MM.1S (cell line): ENCODE results near the gene VAX1.

Experiments
- DNase-seq: peaks from one replicate; pipeline ENCODE4 v3.0.0-alpha.2; 2015
- H2AFZ ChIP-seq: fragments of 300-600 bp; sonication (generic); 2 replicates; pipeline ENCODE4 v1.6.0; 2016; ENCODE audit warnings: antibody characterized with exemption, low read length
- H3F3A ChIP-seq: fragments of 300-600 bp; sonication (generic); 2 replicates; pipeline ENCODE4 v1.6.1; 2016; ENCODE audit warnings: mild to moderate bottlenecking, antibody characterized with exemption, low read length, moderate library complexity, mixed read lengths; ENCODE audit not compliant: insufficient read depth
- H3K27ac ChIP-seq: fragments of 300-600 bp; sonication (generic); 2 replicates; pipeline ENCODE4 v1.5.1; 2016; ENCODE audit warnings: mild to moderate bottlenecking, low read length
- H3K27me3 ChIP-seq: fragments of 300-600 bp; sonication (generic); replicated peaks from 2 replicates; pipeline ENCODE4 v1.6.0; 2016; ENCODE audit warnings: low read length; ENCODE audit not compliant: insufficient read depth
- H3K36me3 ChIP-seq: fragments of 300-600 bp; sonication (generic); replicated peaks from 2 replicates; pipeline ENCODE4 v1.6.1; 2016; ENCODE audit warnings: mild to moderate bottlenecking, low read length, mixed read lengths; ENCODE audit not compliant: insufficient read depth
- H3K4me1 ChIP-seq: fragments of 300-600 bp; sonication (generic); 2 replicates; pipeline ENCODE4 v1.6.1; 2016; ENCODE audit warnings: low read length, mixed read lengths
- H3K4me2 ChIP-seq: fragments of 300-600 bp; sonication (generic); 2 replicates; pipeline ENCODE4 v1.6.0; 2016; ENCODE audit warnings: low read depth, low read length
- H3K4me3 ChIP-seq: fragments of 300-600 bp; sonication (generic); 2 replicates; pipeline ENCODE4 v1.5.1; 2016; ENCODE audit warnings: low read length, mixed read lengths
- H3K79me2 ChIP-seq: fragments of 300-600 bp; sonication (generic); 2 replicates; pipeline ENCODE4 v1.6.1; 2016; ENCODE audit warnings: mixed run types, low read length, mixed read lengths
- H3K9ac ChIP-seq: fragments of 300-600 bp; sonication (generic); 2 replicates; pipeline ENCODE4 v1.6.1; 2016; ENCODE audit warnings: low read length, mixed read lengths
- H3K9me2 ChIP-seq: fragments of 300-600 bp; sonication (generic); replicated peaks from 2 replicates; pipeline ENCODE4 v1.6.1; 2016; ENCODE audit warnings: mild to moderate bottlenecking, low read length, mixed read lengths; ENCODE audit not compliant: insufficient read depth
- H3K9me3 ChIP-seq: fragments of 300-600 bp; sonication (generic); replicated peaks from 2 replicates; pipeline ENCODE4 v1.6.1; 2016; ENCODE audit warnings: mild to moderate bottlenecking, low read length, mixed read lengths; ENCODE audit not compliant: insufficient read depth
- H4K20me1 ChIP-seq: fragments of 300-600 bp; sonication (generic); 2 replicates; pipeline ENCODE4 v1.6.1; 2016; ENCODE audit warnings: mild to moderate bottlenecking, low read length, moderate library complexity, mixed read lengths; ENCODE audit not compliant: insufficient read depth
- EZH2 ChIP-seq: fragments of 300-600 bp; sonication (generic); optimal IDR thresholded peaks from 2 replicates; pipeline ENCODE3; 2017; ENCODE audit warnings: low read depth, mild to moderate bottlenecking, antibody characterized with exemption, low read length, mixed read lengths
- EZH2phosphoT487 ChIP-seq: fragments of 300-600 bp; sonication (generic); IDR thresholded peaks from 2 replicates; pipeline ENCODE4 v1.6.1; 2018; ENCODE audit warnings: antibody characterized with exemption, low read length
- TF ChIP-seq, protein P1 (sequence below): fragments of 300-600 bp; sonication (generic); IDR thresholded peaks from 2 replicates; pipeline ENCODE4 v1.5.1; 2016; ENCODE audit warnings: antibody characterized with exemption, low read length, mixed read lengths

The VAX1 gene

GRCh38 chr10:117175901-117176534 lies 37.9 kb upstream of the VAX1 start:
- DNase-seq = peak; percentile 84
- Histone ChIP-seq H3K9ac (peak overlapping the region; percentile 20; the same call in 1 of the 2 replicates), H3K9me2 (no peaks in the 10 kb centered on the region), H3K27ac (no peak overlapping the region), H4K20me1 (no peaks in the 10 kb centered on the region), H3K27me3 (0 out of 2 replicates have a peak, but pooled peaks cover 2% of the 10 kb centered on the region), H3K36me3 (no peaks in the 10 kb centered on the region), H3K9me3 (no peaks in the 10 kb centered on the region), H3K4me2 (peak overlapping the region; percentile 100), H2AFZ (peak overlapping the region; percentile 96), H3K4me1 (peaks cover 6% of the 10 kb centered on the region; the same call in 1 of the 2 replicates), H3K79me2 (no peaks in the 10 kb centered on the region), H3K4me3 (peak overlapping the region; percentile 79), H3F3A (no peaks in the 10 kb centered on the region)
- TF ChIP-seq, protein P1, sequence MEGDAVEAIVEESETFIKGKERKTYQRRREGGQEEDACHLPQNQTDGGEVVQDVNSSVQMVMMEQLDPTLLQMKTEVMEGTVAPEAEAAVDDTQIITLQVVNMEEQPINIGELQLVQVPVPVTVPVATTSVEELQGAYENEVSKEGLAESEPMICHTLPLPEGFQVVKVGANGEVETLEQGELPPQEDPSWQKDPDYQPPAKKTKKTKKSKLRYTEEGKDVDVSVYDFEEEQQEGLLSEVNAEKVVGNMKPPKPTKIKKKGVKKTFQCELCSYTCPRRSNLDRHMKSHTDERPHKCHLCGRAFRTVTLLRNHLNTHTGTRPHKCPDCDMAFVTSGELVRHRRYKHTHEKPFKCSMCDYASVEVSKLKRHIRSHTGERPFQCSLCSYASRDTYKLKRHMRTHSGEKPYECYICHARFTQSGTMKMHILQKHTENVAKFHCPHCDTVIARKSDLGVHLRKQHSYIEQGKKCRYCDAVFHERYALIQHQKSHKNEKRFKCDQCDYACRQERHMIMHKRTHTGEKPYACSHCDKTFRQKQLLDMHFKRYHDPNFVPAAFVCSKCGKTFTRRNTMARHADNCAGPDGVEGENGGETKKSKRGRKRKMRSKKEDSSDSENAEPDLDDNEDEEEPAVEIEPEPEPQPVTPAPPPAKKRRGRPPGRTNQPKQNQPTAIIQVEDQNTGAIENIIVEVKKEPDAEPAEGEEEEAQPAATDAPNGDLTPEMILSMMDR = peak; percentile 81
- TF ChIP-seq EZH2 = no peak
- TF ChIP-seq EZH2phosphoT487 = no peak

DNA sequence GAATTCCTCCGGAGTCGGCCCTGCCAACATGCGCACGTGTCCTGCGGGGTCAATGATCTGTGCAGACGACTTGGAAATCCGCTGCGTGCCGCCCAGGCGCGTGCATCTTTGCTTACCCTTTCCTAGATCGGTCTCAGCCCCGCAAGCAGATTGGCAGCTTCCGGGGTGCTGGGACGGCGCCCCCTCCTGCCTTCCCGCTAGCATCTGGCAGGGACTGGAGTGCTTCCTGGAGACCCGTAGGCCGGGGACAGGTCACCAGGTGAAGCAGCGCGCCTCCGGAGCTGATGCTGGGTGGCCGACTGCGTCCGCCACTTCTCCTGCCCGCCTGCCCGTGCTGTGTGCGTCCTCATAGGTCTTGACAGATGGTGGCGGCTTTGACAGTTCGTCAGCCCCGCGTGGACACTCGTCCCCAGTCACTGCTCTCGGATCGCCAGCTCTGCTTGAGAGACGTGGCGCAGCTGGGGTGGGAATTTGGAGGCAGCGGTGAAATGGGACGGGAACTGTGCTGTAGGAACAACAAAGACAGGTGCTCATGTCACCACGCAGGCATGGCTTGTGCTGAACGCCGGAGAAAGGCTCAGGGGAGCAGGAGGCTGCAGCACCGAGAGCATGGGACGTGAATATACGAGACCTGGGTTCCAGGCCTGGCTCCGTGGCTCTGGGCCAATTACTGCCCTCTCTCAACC lies 37.3 kb upstream of the VAX1 start:
- Histone ChIP-seq H3K9me2 (no peaks in the 10 kb centered on the region), H3K27me3 (0 out of 2 replicates have a peak, but pooled peaks cover 2% of the 10 kb centered on the region), H3K36me3 (no peaks in the 10 kb centered on the region), H3F3A (no peaks in the 10 kb centered on the region), H4K20me1 (no peaks in the 10 kb centered on the region), H2AFZ (peak overlapping the region; percentile 96), H3K27ac (no peak overlapping the region), H3K79me2 (no peaks in the 10 kb centered on the region), H3K9ac (peak overlapping the region; percentile 20; the same call in 1 of the 2 replicates), H3K4me3 (peak overlapping the region; percentile 79), H3K9me3 (no peaks in the 10 kb centered on the region), H3K4me2 (peak overlapping the region; percentile 100), H3K4me1 (peaks cover 6% of the 10 kb centered on the region; the same call in 1 of the 2 replicates)
- no peak for TF ChIP-seq EZH2
- TF ChIP-seq EZH2phosphoT487 = no peak
- TF ChIP-seq, protein P1 = no peak
- DNase-seq = peak; percentile 25

DNA sequence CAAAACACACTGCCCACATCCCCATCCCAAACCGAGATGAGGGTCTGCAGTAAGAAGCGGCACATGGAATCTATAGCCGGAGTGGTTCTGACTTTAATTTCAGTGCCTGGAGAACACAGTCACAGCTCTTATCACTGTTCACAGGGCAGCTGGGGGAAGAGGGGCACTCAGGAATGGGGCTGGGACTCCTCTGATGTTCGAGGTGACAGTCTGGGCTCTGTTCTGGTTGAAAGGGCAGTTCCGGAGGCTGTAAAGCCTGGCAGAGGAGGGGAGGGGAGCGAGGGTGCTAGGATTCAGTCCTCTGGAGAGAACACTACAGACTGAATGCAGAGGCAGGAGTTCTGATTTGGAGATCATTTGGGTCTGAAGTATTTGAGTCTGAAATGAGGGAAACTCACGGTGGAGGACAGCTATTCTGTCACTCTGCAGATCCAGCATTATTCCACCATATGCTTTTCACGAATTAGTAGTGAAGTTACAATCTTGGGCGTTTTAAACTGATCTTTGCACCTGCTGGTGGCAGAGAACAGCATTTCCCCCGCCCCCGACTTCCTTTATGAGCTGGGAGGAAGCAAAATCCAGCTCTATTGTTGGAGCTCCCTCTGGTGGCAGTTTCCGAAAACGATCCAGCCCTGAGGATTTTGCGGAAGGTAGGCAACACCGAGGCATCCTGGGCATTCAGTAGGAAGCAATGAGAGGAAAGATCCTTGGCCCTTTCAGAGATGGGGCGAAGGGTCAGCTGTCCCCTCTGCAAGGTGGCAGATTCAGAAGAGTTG lies 36.6 kb upstream of the VAX1 start:
- Histone ChIP-seq H3K36me3 (no peaks in the 10 kb centered on the region), H3K9me2 (no peaks in the 10 kb centered on the region), H3K4me1 (peaks cover 6% of the 10 kb centered on the region; the same call in 1 of the 2 replicates), H3K27ac (no peak overlapping the region), H3K4me2 (peak overlapping the region; percentile 100), H4K20me1 (no peaks in the 10 kb centered on the region), H3K9ac (peak overlapping the region; percentile 20; the same call in 1 of the 2 replicates), H3F3A (no peaks in the 10 kb centered on the region), H3K27me3 (0 out of 2 replicates have a peak, but pooled peaks cover 2% of the 10 kb centered on the region), H2AFZ (peak overlapping the region; percentile 96), H3K79me2 (no peaks in the 10 kb centered on the region), H3K9me3 (no peaks in the 10 kb centered on the region), H3K4me3 (peak overlapping the region; percentile 79)
- peak; percentile 83 for DNase-seq
- no peak for TF ChIP-seq EZH2phosphoT487
- TF ChIP-seq EZH2 = no peak
- TF ChIP-seq, protein P1 = peak; percentile 88
